ENCODE results near the gene NECAB2. TPM values are rescaled to one million over a fixed set of nuclear protein-coding genes. Genes with fewer than 3 reads are reported as not detected.

Gene NECAB2
- total RNA-seq, 1 donor from 2014 or later = 4.6 TPM

- Mint-ChIP-seq H3K4me1 (ENCODE audit: low read depth) (peaks cover 7% of the 10 kb centered on the region), H3K4me3 (ENCODE audit: low read depth) (no peak overlapping the region), H3K9me3 (ENCODE audit: low read depth) (peaks cover 7% of the 10 kb centered on the region), H3K27me3 (peaks cover 28% of the 10 kb centered on the region), H3K27ac (no peak overlapping the region), H3K36me3 (ENCODE audit: insufficient read depth) (peaks cover 2% of the 10 kb centered on the region)
- no peak for TF ChIP-seq CTCF (IDR thresholded peaks at IDR 0.05; ENCODE audit: unreplicated experiment)
- no peak for DNase-seq (ENCODE audit: low spot score, unreplicated experiment)
These were observed 70.4 kb downstream of the NECAB2 start for GRCh38 chr16:84038469-84038868.

- DNase-seq (ENCODE audit: low spot score, unreplicated experiment) = no peak
- Mint-ChIP-seq H3K4me3 (ENCODE audit: low read depth) (no peak overlapping the region), H3K27ac (no peak overlapping the region), H3K9me3 (ENCODE audit: low read depth) (peaks cover 7% of the 10 kb centered on the region), H3K36me3 (ENCODE audit: insufficient read depth) (peaks cover 2% of the 10 kb centered on the region), H3K27me3 (peaks cover 40% of the 10 kb centered on the region), H3K4me1 (ENCODE audit: low read depth) (peaks cover 12% of the 10 kb centered on the region)
- no peak for TF ChIP-seq CTCF (IDR thresholded peaks at IDR 0.05; ENCODE audit: unreplicated experiment)
These were observed 71.7 kb downstream of the NECAB2 start for GRCh38 chr16:84039696-84040095.

- DNase-seq (ENCODE audit: low spot score, unreplicated experiment) = no peak
- Mint-ChIP-seq H3K9me3 (ENCODE audit: low read depth) (peaks cover 7% of the 10 kb centered on the region), H3K27me3 (peaks cover 45% of the 10 kb centered on the region), H3K36me3 (ENCODE audit: insufficient read depth) (peaks cover 2% of the 10 kb centered on the region), H3K27ac (no peak overlapping the region), H3K4me3 (ENCODE audit: low read depth) (no peak overlapping the region), H3K4me1 (ENCODE audit: low read depth) (peaks cover 12% of the 10 kb centered on the region)
- TF ChIP-seq CTCF (IDR thresholded peaks at IDR 0.05; ENCODE audit: unreplicated experiment) = no peak
These were observed 72.3 kb downstream of the NECAB2 start for GRCh38 chr16:84040226-84040822.

GRCh38 chr16:84040823-84041820 is 73.1 kb downstream of the NECAB2 start:
- no peak for DNase-seq (ENCODE audit: low spot score, unreplicated experiment)
- peaks cover 3% of the 10 kb centered on the region for H3K9me3 Mint-ChIP-seq (ENCODE audit: low read depth)
- no peak for TF ChIP-seq CTCF (IDR thresholded peaks at IDR 0.05; ENCODE audit: unreplicated experiment)

GRCh38 chr16:84041881-84042280 is 73.8 kb downstream of the NECAB2 start:
- Mint-ChIP-seq H3K27ac (no peak overlapping the region), H3K9me3 (ENCODE audit: low read depth) (no peaks in the 10 kb centered on the region), H3K4me1 (ENCODE audit: low read depth) (peaks cover 12% of the 10 kb centered on the region), H3K4me3 (ENCODE audit: low read depth) (no peak overlapping the region), H3K36me3 (ENCODE audit: insufficient read depth) (no peaks in the 10 kb centered on the region), H3K27me3 (peaks cover 45% of the 10 kb centered on the region)
- no peak for TF ChIP-seq CTCF (IDR thresholded peaks at IDR 0.05; ENCODE audit: unreplicated experiment)
- DNase-seq (ENCODE audit: low spot score, unreplicated experiment) = no peak

More at GRCh38 chr16:84040823-84041820, 73.1 kb downstream of the NECAB2 start:
- Mint-ChIP-seq H3K27ac (no peak overlapping the region), H3K4me1 (ENCODE audit: low read depth) (peaks cover 12% of the 10 kb centered on the region), H3K4me3 (ENCODE audit: low read depth) (no peak overlapping the region), H3K27me3 (peaks cover 45% of the 10 kb centered on the region), H3K36me3 (ENCODE audit: insufficient read depth) (no peaks in the 10 kb centered on the region)

Measured in progenitor cell of endocrine pancreas (in vitro differentiated cells).